ENCODE measurements around the gene PRDM9.
"Not testable (repeated sequence)": the region's sequence is repeated elsewhere in the genome, so short reads cannot be mapped to it uniquely, and the experiment has no call there.

Gene PRDM9

GRCh38 chr5:23507278-23507685 is at the start of gene PRDM9:
PRDM9 (plus strand) TSS chr5:23507609; CDS start chr5:23509034, 1,425 bp downstream.
- in situ Hi-C loops (cut with HindIII; ENCODE audit: low sequenced_read_pairs) = no loop called here

GRCh38 chr5:23457780-23458179 is 49.6 kb upstream of the PRDM9 start:
- in situ Hi-C loops (cut with HindIII; ENCODE audit: low sequenced_read_pairs) = no loop called here

DNA sequence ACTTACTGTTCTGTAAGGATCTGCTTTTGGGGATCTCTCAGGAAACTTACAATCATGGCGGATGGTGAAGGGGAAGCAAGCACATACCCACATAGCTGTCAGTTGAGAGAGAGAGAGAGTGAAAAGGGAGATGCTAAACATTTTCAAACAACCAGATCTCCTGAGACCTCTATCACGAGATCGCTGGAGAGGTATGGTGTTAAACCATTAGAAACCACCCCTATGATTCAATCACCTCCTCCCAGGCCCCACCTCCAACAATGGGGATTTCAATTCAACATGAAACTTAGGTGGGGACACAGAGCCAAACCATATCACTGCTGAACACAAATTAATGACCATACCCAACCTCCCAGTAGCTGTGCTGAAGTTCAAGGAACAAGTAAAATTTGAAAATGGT is 48.2 kb upstream of the PRDM9 start:
- in situ Hi-C loops (cut with HindIII; ENCODE audit: low sequenced_read_pairs) = no loop called here

DNA sequence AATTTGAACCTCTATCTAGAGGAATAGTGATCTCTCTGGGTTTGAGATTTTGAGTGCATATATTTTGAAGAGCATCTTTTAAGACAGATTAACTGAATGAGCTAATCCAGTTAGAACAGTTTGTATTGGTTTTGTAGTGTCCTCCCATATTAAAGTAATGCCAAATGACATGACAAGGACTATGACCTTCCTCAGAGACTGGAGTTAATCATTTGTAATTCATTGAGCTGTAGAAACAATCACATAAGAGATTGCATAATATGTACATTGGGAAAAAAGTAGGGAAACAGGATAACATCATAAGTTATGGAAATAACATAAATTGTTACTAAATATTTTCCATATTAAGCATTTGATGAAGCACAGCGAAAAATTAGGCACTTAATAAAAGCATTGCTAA is 45.8 kb upstream of the PRDM9 start:
- in situ Hi-C loops (cut with HindIII; ENCODE audit: low sequenced_read_pairs) = no loop called here

- in situ Hi-C loops (cut with HindIII; ENCODE audit: low sequenced_read_pairs) = no loop called here
Measured at GRCh38 chr5:23466401-23466912, 41.0 kb upstream of the PRDM9 start.

- in situ Hi-C loops (cut with HindIII; ENCODE audit: low sequenced_read_pairs) = no loop called here
Measured at GRCh38 chr5:23468658-23469057, 38.8 kb upstream of the PRDM9 start.

DNA sequence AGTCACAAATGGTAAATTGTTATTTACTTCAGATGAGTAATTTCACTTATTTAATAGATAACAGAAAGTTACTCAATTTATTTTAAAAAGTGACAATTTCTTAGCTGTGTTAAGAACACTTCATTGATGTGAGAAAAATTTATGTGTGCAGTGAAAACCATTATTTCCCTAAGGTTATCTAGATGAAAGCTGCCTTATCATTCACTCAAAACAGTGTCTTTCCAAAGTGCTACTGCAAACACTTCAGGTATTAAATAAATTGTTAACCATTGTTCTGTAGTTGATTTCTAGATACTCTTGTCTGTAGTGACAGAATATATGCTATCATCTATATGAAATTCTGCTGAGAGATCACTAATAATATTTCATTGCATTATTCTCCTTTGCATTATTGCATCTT is 33.5 kb upstream of the PRDM9 start:
- in situ Hi-C loops (cut with HindIII; ENCODE audit: low sequenced_read_pairs) = no loop called here

DNA sequence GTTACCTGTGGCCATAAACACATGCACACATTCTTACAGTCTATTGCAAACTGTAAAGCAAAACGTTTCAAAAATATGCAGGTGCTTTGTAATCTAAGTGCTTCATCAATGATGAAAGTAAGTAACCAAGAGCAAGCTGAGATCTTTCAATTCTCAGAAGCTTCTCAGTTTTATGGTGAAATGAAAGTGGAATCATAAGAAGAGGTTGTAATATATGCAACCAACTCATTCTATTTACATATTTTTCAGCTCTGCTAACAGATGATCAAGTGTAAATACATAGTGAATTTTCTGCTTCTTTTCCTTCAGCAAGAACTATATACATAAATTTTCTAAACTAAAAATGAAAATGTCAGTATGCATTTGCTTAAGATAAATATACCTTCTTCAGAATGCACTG is 33.1 kb upstream of the PRDM9 start:
- in situ Hi-C loops (cut with HindIII; ENCODE audit: low sequenced_read_pairs) = no loop called here

- in situ Hi-C loops (cut with HindIII; ENCODE audit: low sequenced_read_pairs) = no loop called here
Measured at GRCh38 chr5:23476580-23476979, 30.8 kb upstream of the PRDM9 start.

DNA sequence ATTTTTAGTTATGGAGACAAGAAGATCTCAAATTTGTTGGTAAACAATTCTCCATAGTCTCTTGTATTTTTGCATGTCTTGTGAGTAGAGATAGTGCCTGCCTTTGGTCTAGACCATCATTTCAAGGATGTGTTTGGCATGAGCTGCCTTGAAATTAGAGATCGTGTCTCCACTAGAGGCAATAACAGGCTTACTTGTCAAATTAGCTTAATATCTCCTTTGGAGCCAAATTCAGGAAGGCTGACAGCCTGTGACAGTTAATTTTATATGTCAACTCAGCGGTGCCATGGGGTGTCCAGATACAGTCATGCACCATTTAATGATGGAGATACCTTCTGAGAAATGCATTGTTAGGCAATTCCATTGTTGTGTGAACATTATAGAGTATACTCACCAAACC is 24.8 kb upstream of the PRDM9 start:
- in situ Hi-C loops (cut with HindIII; ENCODE audit: low sequenced_read_pairs) = no loop called here

- in situ Hi-C loops (cut with HindIII; ENCODE audit: low sequenced_read_pairs) = no loop called here
Measured at GRCh38 chr5:23483090-23483489, 24.3 kb upstream of the PRDM9 start.

DNA sequence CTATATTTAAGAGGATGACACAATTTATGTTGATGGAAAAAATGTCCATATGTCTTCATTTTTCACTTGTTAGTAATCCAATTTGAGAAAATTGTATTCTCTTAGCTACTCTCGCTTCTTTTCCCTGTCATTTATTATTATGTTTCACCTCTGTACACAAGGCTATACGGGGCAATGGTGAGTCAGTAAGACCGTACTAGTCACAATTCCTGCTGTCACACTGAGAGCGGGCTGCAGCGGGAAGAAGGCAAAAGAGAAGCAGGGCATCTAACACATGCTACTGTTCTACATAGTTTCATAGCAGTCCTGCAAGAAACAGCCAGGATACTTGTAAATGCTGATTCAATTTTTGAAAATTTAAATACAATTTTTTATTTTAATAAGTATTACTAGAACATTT is 23.3 kb upstream of the PRDM9 start:
- in situ Hi-C loops (cut with HindIII; ENCODE audit: low sequenced_read_pairs) = no loop called here

DNA sequence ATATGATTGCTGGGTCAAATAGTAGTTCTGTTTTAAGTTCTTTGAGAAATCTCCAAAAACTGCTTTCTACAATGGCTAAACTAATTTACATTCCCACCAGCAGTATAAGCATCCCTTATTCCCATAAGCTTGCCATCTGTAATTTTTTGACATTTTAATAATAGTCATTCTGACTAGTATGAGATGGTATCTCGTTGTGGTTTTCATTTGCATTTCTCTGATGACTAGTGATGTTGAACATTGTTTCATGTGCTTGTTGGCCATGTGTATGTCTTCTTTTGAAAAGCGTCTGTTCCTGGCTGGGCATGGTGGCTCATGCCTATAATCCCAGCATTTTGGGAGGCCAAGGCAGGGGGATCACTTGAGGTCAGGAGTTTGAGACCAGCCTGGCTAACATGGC is 21.2 kb upstream of the PRDM9 start:
- in situ Hi-C loops (cut with HindIII; ENCODE audit: low sequenced_read_pairs) = not testable (repeated sequence)

DNA sequence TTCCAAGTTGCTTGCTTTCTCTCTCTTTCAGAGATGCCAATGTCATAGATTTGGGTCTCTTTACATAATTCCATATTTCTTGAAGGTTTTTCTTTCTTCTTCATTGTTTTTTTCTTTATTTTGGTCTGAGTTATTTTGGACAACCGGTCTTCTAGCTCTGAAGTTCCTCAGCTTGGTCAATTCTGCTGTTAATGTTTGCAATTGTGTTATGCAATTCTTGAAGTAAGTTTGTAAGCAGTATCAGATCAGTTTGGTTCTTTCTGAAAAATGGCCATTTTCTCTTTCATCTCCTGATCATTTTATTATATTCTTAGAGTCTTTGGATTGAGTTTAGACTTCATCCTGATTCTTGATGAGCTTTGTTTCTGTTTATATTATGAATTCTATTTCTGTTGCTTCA is 16.4 kb upstream of the PRDM9 start:
- in situ Hi-C loops (cut with HindIII; ENCODE audit: low sequenced_read_pairs) = no loop called here

GRCh38 chr5:23494558-23494957 is 12.9 kb upstream of the PRDM9 start:
- in situ Hi-C loops (cut with HindIII; ENCODE audit: low sequenced_read_pairs) = no loop called here

DNA sequence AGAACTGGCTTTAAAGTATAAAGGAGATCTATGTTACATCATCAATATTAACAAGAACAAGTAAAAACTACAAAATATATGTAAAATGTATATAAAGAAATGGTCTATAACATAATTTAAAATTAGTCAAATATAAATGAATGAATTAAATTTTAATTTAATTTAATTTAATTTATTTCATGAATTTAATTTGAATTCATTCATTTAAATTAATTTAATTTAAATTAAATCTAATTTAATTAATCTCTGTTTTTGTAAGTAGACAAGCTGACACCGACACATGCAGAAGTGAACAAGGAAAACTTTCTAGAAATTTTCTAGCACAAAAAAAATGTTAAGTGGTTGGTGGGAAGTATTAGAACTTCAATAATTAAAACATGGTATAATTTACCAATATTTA is 10.8 kb upstream of the PRDM9 start:
- in situ Hi-C loops (cut with HindIII; ENCODE audit: low sequenced_read_pairs) = no loop called here

DNA sequence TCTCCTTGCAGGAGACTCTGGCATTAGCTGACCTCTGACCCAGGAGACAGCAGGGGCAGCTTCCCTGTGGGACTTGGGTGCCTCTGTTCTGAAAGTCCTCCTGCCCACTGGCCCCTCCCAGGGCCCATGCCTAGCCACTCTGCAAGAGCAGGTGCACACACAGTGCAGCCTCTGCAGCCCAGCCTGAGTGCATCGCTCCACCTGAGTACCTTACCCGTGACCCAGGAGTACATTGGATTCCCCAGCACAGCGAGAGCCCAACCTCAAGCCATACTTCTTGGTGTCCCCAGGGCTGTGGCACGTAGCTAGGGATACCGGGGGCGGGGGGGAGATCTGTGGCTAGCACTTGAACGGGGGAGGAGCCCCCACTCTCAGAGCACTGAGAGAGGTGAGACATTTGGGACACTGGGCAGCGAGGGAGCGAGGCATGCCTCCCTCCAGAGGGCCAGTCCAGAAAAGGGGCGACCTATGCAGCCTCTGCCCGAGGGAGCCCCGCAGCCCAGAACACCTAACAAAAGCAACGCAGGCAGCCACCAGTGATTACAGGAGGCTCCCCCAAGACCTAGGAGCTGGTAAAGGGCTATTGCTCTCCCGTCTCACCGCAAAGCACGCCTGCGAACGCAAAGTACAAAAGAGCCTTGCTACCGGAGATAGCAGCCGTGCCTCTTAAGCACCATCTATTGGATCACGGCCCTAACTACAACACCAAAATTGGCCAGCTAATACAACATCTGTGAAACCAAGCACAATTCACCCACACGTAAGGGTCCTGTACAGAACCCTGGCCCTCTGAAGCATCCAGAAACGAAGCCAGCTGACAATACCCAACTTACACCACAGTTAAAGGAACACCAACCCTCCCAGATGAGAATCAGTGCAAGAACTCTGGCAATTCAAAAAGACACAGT is 826 bp upstream of the PRDM9 start:
- in situ Hi-C loops (cut with HindIII; ENCODE audit: low sequenced_read_pairs) = no loop called here

DNA sequence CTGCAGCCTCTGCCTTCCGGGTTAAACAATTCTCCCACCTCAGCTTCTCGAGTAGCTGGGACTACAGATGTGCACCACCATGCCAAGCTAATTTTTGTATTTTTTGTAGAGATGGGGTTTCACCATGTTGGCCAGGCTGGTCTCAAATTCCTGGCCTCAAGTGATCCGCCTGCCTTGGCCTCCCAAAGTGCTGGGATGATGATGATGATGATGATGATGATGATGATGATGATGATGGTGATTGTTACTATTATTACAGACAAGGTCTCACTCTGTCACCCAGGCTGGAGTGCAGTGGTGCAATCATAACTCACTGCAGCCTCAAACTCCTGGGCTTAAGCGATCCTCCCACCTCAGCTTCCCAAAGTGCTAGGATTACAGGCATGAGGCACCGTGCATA is 3.0 kb downstream of the PRDM9 start:
- in situ Hi-C loops (cut with HindIII; ENCODE audit: low sequenced_read_pairs) = not testable (repeated sequence)

GRCh38 chr5:23522553-23522952 is 15.1 kb downstream of the PRDM9 start:
- in situ Hi-C loops (cut with HindIII; ENCODE audit: low sequenced_read_pairs) = no loop called here

DNA sequence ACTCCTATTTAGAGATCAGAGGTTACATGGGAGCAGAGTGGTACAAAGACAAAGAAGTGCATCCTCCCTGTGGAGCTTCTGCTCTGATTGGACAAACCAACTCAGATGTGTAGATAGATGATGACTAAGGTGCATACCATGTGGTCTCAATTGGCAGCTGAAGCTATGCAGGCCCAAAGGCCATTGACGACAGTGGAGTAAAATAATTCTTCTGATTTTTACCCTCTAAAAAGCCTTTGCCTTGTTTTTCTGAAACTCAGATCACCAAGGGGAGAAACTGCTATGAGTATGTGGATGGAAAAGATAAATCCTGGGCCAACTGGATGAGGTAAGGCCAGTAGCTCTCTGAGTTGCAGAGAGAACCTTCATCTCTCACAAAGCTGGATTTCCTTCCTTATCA is 15.6 kb downstream of the PRDM9 start:
- in situ Hi-C loops (cut with HindIII; ENCODE audit: low sequenced_read_pairs) = no loop called here

DNA sequence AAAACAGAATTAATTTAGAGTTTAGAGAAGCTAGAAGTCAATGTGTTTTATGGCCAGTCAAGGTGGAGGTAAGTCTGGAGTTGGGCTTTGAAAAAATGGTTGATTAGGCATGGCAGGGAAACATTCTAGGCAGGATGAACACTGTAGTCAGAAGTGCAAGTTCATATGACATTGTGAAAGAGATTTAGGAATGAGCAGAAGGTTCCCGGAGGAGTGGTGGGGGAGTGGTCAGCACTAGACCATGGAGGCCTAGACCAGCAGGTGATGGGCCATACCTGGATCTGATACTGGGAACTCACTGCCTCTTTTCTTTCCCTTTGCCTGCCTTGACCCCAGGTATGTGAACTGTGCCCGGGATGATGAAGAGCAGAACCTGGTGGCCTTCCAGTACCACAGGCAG is 16.6 kb downstream of the PRDM9 start:
- in situ Hi-C loops (cut with HindIII; ENCODE audit: low sequenced_read_pairs) = no loop called here

GRCh38 chr5:23525751-23526150 is 18.3 kb downstream of the PRDM9 start:
- in situ Hi-C loops (cut with HindIII; ENCODE audit: low sequenced_read_pairs) = no loop called here

- in situ Hi-C loops (cut with HindIII; ENCODE audit: low sequenced_read_pairs) = not testable (repeated sequence)
Measured at GRCh38 chr5:23526616-23527015, 19.2 kb downstream of the PRDM9 start.

All from DLD1 (cell line).